K562 (cell line): ENCODE data around the gene MICU1.

ENCODE experiments used
- CEBPZ ChIP-seq: fragments of 150-350 bp; IDR thresholded peaks from 2 replicates; pipeline ENCODE4 v1.6.1; 2014; ENCODE audit warnings: low read depth, mild to moderate bottlenecking, low read length, borderline replicate concordance
- CTCF ChIP-seq, 3 experiments: IDR thresholded peaks in 2 of 3; conservative IDR thresholded peaks in 1 of 3; 2 replicates each; pipeline ENCODE4 v1.5.1; 2011 to 2012; ENCODE audit warnings: low read length in 3 of 3, mild to moderate bottlenecking in 3 of 3, control low read depth in 2 of 3, improper control_type of control experiment in 1 of 3, inconsistent platforms in 1 of 3, low read depth in 1 of 3, mixed read lengths in 1 of 3, moderate library complexity in 1 of 3; ENCODE audit not compliant: insufficient read depth in 2 of 3
- FOS ChIP-seq: IDR thresholded peaks from 3 replicates; pipeline ENCODE4 v1.6.1; 2011; ENCODE audit not compliant: insufficient read length; ENCODE audit errors: extremely low read depth
- NFIC ChIP-seq: fragments of 450-650 bp; IDR thresholded peaks from 2 replicates; pipeline ENCODE4 v1.6.1; 2017; ENCODE audit warnings: mild to moderate bottlenecking, inconsistent platforms
- NR2C2 ChIP-seq, 2 experiments: fragments of 200-800 bp in 1 of 2; sonication (Bioruptor generic) in 1 of 2; sonication (generic) in 1 of 2; formaldehyde crosslinking in 1 of 2; IDR thresholded peaks; 2 replicates each; pipeline versions ENCODE4 v1.6.1 to v1.8.0; 2016 to 2022; ENCODE audit warnings: mild to moderate bottlenecking in 1 of 2, missing compliant biosample characterization in 1 of 2, missing genetic modification characterization in 1 of 2, missing genetic modification reagents in 1 of 2
- POLR2A ChIP-seq: fragments of 450-650 bp; conservative IDR thresholded peaks from 2 replicates; pipeline ENCODE4 v1.6.1; 2016
- RFX1 ChIP-seq: fragments of 450-650 bp; IDR thresholded peaks from 2 replicates; pipeline ENCODE4 v1.6.1; 2016; ENCODE audit warnings: mild to moderate bottlenecking, moderate library complexity
- SIN3A ChIP-seq, 2 experiments: fragments of 150-350 bp in 1 of 2; IDR thresholded peaks; 2 replicates each; pipeline ENCODE4 v1.6.1; 2011 to 2016; ENCODE audit warnings: borderline replicate concordance in 2 of 2, low read depth in 2 of 2, low read length in 2 of 2, mild to moderate bottlenecking in 2 of 2, moderate library complexity in 2 of 2; ENCODE audit not compliant: control insufficient read depth in 1 of 2
- SIRT6 ChIP-seq: IDR thresholded peaks from one replicate; pipeline ENCODE4 v1.6.1; 2012; ENCODE audit warnings: low read depth, mild to moderate bottlenecking, control low read depth, inconsistent platforms, low read length, moderate library complexity
- TAF1 ChIP-seq: IDR thresholded peaks from 2 replicates; pipeline ENCODE4 v1.6.1; 2011; ENCODE audit warnings: mild to moderate bottlenecking, low read length, moderate library complexity; ENCODE audit not compliant: insufficient read depth, control insufficient read depth, severe bottlenecking; ENCODE audit errors: extremely low read depth
- ZNF583 ChIP-seq: fragments of 250-450 bp; sonication (Bioruptor Pico); IDR thresholded peaks from 2 replicates; pipeline ENCODE4 v1.4.0; 2020
- TF ChIP-seq, protein P1 (sequence below), 2 experiments: fragments of 450-650 bp in 1 of 2; sonication (generic) in 1 of 2; formaldehyde crosslinking in 1 of 2; IDR thresholded peaks in 1 of 2; conservative IDR thresholded peaks in 1 of 2; 2 replicates each; pipeline versions ENCODE4 v1.6.1 to v1.8.1; 2016 to 2023; ENCODE audit warnings: mild to moderate bottlenecking in 2 of 2, moderate library complexity in 2 of 2, inconsistent platforms in 1 of 2, missing genetic modification reagents in 1 of 2

DNA sequence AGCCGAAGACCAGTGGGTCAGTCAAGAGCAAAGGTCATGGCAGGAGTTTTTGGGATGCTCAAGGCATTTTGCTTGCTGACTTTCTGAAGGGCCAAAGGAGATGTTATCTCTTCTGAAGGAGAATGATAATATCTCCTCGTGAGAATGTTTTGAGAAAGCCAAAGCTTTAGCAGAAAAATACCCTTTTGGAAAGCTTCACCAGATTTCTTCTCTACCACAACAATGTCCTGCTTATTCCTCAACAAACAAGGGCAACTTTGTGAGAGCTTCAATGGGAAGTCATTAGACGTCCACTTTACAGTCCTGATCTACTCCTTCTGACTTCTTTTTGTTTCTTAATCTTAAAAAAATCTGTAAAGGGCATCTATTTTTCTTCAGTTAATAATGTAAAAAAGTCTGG is 138.4 kb downstream of the MICU1 start:
- TF ChIP-seq FOS (no peak), POLR2A (no peak), NR2C2 (CRISPR knock-in tag; IDR thresholded peaks at IDR 0.05) (no peak), NR2C2 (tag; IDR thresholded peaks at IDR 0.05) (no peak), CEBPZ (no peak), SIRT6 (no peak), CTCF (IDR thresholded peaks at IDR 0.05 in 2 of 3, conservative IDR thresholded peaks at IDR 0.05 in 1 of 3; ENCODE audit: insufficient read depth in 2 of 3, low read depth in 1 of 3, low read length in 3 of 3) (no peak), NFIC (no peak), RFX1 (no peak), TAF1 (no peak), SIN3A (IDR thresholded peaks at IDR 0.05; ENCODE audit: borderline replicate concordance in 2 of 2, control insufficient read depth in 1 of 2, low read depth in 2 of 2, low read length in 2 of 2) (no peak), ZNF583 (CRISPR knock-in tag) (no peak)
- TF ChIP-seq, protein P1, sequence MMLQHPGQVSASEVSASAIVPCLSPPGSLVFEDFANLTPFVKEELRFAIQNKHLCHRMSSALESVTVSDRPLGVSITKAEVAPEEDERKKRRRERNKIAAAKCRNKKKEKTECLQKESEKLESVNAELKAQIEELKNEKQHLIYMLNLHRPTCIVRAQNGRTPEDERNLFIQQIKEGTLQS (IDR thresholded peaks at IDR 0.05): no peak
- TF ChIP-seq, protein P1 (CRISPR knock-in tag; conservative IDR thresholded peaks at IDR 0.05): no peak
